SHP77 (cell line): ENCODE data around the gene GDI1.
A peak's percentile ranks its signal among the peaks of the same experiment; 100 is the strongest.

Experiments
- DNase-seq, 2 experiments: peaks; one replicate each; lab custom pipeline; 2025; lab: John Stamatoyannopoulos, UW

GDI1 gene

DNA sequence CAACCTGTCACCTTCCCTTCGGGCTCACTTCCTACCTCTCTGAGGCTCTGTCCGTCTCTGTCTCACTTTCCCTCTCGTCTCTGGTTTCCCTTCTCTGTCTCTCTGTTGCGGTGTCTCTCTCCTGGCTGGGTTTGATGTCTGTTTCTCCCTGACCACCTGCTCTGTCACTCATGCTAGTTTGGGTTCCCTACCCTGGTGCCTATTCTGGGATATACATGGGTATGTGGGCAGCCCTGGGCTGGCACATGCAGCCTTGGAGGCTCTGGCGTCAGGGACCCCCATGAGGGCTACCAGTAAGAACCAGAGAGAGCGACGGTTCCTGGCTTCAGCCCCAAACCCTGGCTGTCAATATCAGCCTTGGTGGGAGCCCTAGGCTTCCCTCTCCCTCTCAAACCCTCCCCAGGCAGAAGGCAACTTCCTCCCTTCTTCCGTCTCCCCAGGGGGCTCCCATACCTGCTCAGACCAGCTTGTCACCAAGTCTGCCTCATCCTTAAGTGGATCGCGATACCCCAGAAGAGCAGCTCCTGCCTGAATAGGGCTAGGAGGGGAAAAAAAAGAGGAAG is 28.2 kb upstream of the GDI1 start:
- no peak for DNase-seq

DNA sequence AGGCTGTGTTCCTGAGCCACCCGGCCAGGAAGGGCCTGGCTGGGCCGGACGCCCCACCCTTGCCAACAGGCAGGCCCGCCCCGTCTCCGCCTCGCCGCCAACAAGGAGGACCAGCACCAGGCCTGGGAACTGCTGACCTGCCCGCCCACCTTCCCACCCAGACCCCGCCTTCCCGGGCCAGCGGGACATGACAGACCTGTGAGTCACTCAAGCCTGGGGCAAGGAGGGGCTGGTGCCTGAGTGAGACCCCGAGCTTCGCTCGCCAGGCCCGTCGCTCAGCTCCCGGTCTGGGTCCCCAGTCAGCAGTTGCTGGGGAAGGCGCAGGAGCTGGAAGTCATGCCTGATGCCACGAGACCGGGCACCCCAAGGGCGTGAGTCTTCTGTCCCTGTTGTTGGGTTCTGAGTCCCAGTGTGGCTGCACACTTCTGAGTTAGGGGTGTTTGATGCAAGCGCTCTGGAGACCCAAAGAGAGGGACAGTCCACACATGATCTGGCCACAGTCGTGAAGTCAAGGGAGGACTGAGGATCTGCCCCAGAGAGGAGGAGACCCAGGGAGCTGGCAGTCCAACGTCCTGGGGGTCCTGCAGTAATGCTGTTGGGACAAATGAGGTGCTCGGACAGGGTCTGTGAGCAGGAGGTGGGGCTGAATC is 27.6 kb upstream of the GDI1 start, which contains the start of gene DNASE1L1:
DNASE1L1 (minus strand) TSS at position 33 of the 650 bp plus-strand sequence. CDS start 3,686 bp downstream, outside the sequence.
- no peak for DNase-seq

DNA sequence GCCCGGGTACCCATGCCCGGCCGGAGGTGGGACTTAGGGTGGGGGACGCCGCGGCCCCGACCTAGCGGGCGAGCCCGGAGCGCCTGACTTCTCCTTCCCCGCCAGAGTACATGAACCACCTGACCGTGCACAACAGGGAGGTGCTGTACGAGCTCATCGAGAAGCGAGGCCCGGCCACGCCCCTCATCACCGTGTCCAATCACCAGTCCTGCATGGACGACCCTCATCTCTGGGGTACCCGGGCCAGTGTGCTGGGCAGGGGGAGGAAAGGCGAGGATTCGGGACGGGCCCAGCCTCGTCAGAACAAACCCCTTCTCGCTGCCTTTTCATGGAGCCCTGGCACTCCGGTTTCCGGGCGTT is 25.0 kb upstream of the GDI1 start:
- DNase-seq, result peak; percentile 28 to 49

DNA sequence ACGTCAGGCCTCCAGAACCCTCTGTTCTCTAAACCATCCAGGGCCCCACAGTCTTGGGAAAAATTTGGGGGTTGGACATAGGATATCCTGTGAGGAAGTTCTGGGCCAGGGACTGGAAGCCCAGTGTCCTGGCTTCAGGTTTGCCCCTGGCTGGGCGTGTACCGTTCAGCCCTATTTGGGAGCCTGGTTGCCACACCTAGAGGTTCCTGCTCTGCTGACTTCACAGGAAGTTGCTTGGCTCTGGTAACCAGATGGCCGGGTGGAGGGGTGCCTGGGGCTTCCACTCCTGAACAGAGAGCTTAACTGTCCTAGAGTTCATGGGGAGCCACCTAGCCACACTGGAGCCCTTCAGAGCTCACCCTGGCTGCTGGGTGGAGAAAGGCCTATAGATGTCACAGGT is 24.5 kb upstream of the GDI1 start:
- no peak for DNase-seq

DNA sequence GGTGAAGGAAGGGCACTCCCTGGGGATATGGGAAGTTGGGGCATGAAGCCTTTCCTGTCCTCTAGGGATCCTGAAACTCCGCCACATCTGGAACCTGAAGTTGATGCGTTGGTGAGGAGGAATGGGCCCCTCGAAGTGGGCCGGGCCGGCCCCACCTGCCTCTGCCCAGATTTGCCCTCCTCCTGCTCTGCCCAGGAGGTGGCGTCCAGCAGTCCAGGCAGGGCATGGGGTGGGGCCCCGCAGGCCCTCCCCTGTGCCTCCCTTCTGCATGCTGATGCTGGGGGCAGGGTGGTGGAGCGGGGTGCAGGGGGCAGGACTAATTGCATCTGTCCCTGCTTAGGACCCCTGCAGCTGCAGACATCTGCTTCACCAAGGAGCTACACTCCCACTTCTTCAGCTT is 23.8 kb upstream of the GDI1 start:
- DNase-seq, result no peak

DNA sequence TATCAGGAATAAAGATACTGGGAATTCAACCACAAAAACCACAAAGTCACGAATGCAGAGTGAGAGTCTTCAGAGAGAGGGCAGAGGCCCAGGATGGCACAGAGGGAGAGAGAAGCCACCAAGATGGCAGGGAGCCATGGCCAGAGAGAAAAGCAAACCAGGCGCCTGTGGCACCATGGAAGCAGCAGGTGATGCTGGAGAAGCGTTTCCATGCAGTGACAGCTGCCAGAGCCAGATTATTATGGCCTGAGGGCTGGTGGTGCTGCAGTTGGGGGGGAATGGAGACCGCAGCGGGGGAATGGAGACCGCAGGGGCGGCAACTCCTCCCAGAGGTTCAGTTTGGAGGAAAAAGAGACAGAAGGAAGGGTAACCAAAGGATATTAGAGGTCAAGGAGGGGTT is 19.8 kb upstream of the GDI1 start:
- peak; percentile 15 to 55 for DNase-seq

DNA sequence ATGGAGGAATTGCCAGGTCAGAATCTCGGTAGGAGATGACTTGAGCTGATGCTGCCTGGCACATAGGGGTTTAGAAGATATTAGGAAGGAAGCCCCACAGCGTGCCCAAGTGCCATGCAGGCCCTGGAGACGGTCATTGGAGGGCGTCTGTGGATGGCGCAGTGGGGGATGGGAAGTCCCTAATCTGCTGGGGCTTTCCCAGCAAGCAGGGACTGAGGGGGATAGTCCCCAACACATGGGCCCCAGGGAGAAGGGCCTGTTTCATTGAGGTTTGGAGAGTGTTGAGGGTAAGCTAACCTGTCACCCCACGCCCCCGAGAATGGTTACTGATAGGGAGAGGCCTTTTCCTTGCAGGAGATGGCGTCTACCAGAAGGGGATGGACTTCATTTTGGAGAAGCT is 17.8 kb upstream of the GDI1 start:
- no peak for DNase-seq

DNA sequence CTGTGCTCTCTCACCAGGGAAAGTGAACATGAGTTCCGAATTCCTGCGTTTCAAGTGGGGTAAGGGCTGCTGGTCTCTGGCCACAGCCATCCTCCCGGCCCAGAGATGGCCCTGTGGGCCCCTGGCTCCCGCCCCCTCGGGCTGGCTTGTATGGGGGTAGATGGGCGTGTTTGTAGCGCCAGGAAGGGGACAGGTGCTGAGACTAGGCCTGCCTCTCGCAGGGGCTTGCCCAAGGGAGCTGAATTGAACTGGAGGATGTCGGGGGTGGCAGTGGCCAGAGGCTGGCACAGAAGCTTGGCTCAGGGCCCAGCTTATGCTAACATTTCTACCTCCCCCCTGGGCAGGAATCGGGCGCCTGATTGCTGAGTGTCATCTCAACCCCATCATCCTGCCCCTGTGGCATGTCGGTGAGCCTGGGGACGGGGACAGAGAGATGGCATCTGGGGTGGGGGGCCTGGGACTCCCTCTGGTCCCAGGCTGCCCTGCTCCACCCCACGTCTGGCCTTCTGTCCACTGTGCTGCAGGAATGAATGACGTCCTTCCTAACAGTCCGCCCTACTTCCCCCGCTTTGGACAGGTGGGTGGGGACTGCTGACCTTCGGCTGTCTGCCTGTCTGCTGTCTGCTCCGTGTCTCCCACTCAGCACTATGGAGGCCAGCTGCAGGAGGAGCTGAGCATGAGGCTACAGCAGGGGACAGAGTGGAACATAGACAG is 17.1 kb upstream of the GDI1 start:
- DNase-seq, result peak; percentile 15 to 53

DNA sequence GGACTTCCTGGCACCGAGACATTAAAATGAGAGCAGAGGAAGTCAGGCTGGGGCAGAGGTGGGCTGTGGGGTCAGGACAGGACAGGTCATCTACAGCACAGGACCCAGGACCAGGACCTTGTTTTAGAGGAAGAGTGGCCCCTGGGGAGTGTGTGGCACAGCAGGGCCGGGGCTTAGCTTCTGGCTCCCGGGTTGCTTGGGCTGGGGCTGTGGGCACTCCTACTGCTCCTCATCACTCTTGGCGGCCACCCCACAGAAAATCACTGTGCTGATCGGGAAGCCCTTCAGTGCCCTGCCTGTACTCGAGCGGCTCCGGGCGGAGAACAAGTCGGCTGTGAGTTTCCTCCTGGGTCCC is 16.6 kb upstream of the GDI1 start:
- DNase-seq, result no peak

DNA sequence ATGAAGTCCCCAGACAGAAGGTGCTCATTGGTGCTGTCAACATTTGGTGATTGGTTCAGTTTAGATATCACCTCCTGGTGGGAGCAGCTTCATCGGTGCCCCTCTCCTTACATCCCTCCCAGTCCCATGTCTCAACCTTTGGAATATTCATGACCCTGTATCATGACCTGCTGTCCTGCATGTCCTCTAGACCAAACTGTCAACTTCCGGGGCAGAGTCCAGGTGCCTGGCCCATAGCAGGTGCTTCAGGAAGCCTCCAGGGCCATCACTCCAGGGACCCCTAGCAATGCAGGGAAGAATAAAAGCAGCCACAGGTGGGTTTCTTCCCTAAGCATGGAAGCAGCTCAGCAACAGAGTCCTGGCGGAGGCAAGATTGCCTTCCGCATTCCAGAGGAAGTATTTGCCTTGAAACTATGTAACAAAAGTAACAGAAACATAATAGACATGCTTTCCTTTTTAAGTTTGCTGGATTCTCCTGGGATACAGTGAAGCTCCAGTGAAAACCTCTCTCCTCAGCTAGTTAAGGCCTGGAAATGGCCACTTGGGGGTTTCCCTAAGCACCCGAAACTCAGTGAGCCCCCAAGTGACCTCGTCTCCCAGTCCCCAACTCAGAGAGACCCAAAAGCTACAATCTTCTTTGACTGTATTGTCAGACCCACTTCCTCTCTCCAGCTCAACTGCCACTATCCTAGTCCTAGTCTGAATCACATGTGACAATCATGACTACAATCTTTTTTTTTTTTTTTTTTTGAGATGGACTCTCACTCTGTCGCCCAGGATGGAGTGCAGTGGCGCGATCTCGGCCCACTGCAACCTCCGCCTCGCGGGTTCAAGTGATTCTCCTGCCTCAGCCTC is 9.8 kb upstream of the GDI1 start:
- DNase-seq, result no peak

DNA sequence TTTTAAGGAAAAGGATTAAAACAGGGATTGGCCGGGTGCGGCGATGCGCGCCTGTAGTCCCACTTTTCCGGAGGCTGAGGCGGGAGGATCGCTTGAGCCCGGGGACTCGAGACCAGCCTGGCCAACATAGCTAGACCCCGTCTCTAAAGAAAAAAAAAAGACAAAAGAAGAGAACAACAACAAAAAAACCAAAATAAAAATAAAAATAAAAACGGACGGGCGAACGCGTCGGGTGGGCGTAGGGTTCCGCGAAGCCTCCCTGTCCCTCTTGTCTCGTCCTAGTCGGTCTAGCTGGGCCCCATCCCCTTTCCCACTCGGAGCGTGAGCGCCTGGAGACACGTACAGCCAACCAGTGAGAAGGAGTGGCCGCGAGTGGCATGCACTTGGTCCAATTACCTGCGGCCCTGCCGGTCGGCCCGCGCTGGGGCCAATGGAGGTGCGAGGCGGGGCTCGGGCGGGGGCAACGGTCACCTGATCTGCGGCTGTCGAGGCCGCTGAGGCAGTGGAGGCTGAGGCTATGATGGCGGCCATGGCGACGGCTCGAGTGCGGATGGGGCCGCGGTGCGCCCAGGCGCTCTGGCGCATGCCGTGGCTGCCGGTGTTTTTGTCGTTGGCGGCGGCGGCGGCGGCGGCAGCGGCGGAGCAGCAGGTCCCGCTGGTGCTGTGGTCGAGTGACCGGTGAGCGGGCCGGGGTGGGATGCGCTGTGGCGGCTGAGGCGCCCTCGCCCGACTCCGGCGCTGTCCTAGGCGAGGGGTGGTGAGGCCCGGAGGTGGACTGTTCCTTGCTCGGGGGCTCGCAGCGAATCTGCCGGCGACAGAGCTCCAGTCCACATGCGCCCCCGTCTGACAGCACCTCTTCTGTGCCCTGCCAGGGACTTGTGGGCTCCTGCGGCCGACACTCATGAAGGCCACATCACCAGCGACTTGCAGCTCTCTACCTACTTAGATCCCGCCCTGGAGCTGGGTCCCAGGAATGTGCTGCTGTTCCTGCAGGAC is 8.5 kb upstream of the GDI1 start, which contains the start of gene ATP6AP1:
ATP6AP1 (plus strand) TSS at position 502 of the 996 bp plus-strand sequence; CDS start at position 518, 16 bp downstream.
- peak; percentile 84 to 86 for DNase-seq

DNA sequence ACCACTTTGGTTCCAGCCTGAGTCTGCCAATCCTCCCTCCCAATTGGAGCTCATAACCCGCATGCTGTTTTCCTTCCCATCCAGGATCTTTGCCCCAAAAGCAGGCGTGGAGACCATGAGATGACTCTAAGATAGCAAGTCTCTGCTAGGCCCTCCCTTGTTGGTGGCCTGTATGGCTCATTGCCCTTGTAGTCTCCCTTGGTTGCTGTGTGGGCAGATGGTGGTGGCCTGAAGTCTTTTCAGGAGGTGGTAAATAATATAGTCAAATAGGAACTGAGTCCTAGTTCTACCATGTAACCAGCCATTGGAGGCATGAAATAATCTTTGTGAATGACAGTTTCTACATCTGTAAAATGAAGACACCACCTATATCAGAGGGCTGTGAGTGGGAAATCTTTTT is 7.2 kb upstream of the GDI1 start:
- no peak for DNase-seq

DNA sequence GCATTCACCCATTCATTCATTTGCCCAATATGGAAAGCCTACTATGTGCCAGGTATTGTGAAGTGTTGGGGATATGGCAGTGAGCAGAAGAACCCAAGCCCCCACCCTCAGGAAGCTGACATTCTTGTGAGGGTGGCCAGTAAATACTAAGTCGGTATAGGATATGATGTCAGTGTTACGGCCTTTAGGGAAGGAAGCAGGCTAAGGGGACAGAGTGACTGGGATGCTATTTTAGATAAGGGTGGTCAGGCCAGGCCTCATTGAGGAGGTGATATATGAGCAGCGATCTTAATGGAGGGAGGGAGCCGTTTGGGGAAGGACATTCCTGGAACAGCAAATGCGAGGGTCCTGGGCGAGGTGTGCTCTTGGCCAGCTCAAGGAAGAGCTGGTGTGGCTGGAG is 6.5 kb upstream of the GDI1 start:
- no peak for DNase-seq

DNA sequence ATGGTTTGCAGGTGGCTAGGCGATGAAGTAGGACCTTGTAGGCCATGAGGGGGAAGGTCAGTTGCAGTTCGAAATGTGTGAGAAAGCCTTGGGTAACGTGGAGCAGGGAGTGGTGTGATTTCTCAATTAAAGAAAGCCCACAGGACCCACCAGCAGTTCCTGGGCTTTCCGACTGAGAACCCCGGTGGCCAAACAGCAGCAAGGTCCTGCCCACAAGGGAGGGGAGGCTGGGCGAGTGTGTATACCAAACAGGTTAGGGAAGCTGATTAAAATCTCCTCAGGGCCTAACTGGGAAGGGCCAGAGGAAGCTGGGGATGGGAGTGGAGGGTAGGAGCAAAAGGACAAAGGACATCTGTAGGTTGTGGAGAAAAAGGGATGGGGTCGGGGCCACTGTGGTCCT is 6.0 kb upstream of the GDI1 start:
- DNase-seq, result no peak

DNA sequence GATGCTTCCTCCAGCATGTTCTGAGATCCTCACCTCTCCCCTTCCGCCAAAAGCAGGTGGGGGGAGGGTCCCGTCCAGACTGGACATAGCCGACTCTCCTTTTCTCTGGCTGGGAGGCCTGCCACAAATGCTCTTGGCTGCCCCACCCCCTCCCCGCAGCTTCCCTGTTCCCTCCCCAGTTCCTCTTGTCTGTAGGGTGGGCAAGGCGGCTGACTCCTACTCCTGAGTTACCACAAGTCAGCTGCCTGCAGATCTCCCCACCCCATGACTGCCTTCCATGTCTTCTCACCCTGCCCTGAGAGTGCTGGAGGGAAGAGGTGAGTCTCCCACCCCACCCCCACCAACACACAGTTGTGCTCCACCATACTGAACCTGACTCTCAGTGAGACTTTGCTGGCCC is 5.6 kb upstream of the GDI1 start:
- DNase-seq, result no peak

DNA sequence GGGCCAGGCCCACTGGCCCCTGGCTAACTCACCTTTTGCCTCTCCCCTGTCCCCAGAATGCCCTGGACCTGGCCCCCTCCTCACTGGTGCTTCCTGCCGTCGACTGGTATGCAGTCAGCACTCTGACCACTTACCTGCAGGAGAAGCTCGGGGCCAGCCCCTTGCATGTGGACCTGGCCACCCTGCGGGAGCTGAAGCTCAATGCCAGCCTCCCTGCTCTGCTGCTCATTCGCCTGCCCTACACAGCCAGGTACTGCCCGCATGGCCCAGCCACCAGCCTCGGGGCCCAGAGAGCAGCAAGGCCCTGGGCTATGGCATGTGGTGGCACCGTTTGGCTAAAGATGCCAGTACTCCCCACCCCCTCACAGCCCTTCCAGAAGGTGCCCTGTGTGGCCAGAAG is 4.7 kb upstream of the GDI1 start:
- no peak for DNase-seq

DNA sequence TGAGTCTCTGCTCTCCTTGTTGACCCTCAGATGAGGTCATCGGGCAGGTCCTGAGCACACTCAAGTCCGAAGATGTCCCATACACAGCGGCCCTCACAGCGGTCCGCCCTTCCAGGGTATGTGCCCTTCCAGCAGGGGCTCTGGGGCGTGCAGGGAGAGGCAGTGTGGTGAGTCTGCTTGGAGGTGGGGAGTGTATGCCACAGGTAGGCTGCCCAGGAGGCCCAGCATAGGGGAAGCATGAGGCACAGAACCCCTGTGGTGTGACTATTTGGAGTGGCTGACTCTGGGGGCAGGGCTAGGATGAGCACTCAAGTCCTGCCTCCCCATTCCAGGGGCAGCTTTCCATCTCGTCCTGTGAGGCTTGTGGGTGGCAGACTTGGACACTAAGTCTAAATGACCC is 3.3 kb upstream of the GDI1 start:
- no peak for DNase-seq

DNA sequence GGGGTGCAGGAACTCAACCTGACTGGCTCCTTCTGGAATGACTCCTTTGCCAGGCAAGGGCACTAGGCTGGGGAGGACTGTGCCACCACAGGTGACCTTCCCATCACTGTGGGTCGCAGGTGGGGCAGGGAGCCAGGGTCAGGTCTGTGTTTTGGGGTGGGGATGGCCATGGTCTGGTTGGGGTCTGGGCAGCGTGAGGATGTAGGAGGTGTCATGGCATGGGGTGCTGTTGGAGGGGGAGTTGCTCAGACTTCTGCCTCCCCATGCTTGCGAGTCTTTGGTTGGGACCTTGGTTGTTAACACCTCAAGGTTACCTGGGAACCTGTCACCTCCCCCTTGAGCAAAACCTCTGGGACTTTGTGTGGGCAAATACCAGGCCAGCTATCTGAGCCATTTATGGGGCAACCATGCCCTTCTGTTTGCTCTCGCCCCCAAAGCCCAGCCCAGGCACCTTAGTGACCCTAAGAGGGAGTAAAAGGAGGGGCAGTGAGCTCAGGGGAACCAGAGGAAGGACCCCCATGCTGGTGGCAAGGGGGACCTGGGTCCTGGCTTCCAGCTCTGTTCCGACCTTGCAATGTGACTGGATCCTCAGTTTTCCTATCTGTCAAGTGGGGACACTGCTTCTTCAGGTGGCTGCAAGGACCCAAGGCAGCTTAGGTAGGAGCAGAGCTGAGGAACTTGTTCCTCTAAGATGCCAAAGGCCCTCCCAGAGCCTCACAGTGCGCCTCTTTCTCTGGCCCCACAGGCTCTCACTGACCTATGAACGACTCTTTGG is 2.4 kb upstream of the GDI1 start:
- no peak for DNase-seq

DNA sequence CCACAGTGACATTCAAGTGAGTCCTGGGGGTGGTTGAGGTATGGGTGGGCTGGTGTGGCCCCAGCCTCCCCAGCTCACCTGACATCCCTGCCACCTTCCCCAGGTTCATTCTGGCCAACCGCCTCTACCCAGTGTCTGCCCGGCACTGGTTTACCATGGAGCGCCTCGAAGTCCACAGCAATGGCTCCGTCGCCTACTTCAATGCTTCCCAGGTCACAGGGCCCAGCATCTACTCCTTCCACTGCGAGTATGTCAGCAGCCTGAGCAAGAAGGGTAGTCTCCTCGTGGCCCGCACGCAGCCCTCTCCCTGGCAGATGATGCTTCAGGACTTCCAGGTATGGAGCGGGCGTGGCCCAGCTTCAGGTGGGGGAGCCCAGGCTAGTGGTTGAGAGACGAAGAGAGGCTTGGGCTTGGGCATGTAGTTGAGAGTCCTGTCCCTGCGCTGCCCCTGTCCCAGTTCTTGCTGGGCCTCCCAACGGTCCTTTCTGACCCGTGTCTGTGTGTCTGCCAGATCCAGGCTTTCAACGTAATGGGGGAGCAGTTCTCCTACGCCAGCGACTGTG is 1.7 kb upstream of the GDI1 start:
- DNase-seq, result no peak

DNA sequence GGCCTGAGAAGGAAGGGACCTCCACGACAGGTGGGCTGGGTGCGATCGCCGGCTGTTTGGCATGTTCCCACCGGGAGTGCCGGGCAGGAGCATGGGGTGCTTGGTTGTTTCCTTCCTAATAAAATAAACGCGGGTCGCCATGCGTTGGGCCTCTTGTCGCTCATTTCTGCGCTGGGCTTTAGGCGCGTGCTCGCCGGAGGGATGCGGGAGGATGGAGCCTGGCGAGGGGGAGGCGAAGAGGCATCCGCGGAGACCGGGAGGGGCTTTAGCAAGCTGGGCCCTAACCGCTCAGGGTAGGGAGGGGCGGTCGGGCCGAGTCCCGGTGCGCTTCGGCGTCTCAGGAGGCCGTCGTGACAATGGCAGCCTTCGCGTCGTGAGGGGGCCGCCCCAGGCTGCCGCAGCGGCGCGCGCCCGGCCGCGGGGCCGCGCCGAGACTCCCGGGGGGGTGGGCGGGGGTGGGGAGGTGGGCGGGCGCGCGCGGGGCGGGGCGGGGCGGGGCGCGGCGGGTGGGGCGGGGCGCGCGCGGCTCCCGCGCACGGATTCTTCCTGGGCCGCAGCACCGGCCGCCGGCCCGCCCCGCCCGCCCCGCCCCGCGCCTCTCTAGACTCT is 476 bp upstream of the GDI1 start:
- no peak for DNase-seq
